Measurements from ENCODE around the gene PAX8. TPM values are rescaled to one million over a fixed set of nuclear protein-coding genes. Genes with fewer than 3 reads are reported as not detected.

Gene PAX8
- polyA plus RNA-seq, 1 experiment = 1.6 TPM

DNA sequence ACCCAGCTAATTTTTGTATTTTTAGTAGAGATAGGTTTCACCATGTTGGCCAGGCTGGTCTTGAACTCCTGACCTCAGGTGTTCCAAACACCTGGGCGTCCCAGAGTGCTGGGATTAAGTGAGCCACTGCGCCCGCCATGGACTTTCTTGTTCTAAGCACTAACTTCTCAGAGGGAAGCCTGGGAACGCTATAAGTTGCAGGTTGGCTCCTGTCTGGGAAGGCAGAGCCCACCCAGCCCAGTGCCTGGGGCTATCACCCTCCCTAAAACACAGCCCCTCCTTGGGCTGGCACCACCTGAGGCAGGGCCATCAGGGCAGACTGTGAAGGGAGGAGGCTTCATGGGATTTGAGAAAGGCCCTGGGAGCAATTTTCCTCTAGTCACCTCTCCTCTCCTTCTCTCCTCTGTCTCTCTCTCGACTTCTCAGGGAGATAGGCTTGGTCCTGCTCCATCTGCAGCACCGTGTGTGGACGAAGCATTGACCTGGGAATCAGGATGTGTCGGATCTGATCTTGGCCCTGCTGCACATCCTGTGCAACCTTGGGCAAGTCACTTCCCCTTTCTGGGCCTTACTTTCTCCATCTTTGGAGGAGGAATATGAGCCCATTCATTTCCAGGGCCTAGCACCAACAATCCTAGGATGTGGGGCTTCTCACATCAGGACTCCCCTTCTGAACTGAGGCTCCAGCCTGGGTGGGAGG, 94.0 kb downstream of the PAX8 start:
- H3K36me3 ChIP-seq (ENCODE audit: control insufficient read depth, insufficient read depth, low read length) = no peaks in the 10 kb centered on the region
- H3K4me3 ChIP-seq (ENCODE audit: low read depth, low read length) = no peak overlapping the region
- DNase-seq (ENCODE audit: low read depth) = no peak
- CTCF ChIA-PET = interaction anchor here (1.5 to 4.8 kb wide), 3 partner anchors 14 to 47 kb away, joined by 6 to 19 read pairs (median 8); no protein-coding TSS in a partner anchor
- no peaks in the 10 kb centered on the region for H3K27me3 ChIP-seq (ENCODE audit: control insufficient read depth, insufficient read depth, low read length)
- TF ChIP-seq CTCF (IDR thresholded peaks at IDR 0.05; ENCODE audit: insufficient read depth, low read depth, low read length) = no peak
- POLR2A ChIA-PET = no interaction called here

DNA sequence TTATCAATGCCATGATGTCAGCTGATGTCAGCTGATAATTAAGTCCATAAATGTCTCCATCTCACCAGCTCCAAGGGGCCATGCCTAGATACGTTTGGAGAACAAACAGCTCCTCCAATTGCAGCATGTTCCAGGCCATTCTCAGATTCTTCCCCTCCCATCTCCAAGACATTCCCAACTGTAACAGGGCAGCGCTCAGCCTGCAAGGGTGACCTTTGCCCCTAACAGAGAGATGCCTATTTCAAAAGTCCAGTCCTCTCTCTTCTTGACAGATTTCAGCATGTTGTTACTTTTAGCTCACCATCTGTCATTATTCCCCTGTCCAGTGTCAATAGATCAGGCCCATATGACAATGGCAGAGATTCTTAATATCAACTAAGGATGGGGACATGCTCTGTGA, 95.0 kb downstream of the PAX8 start:
- H3K4me3 ChIP-seq (ENCODE audit: low read depth, low read length) = no peak overlapping the region
- no peaks in the 10 kb centered on the region for H3K27me3 ChIP-seq (ENCODE audit: control insufficient read depth, insufficient read depth, low read length)
- no peaks in the 10 kb centered on the region for H3K36me3 ChIP-seq (ENCODE audit: control insufficient read depth, insufficient read depth, low read length)
- no peak for TF ChIP-seq CTCF (IDR thresholded peaks at IDR 0.05; ENCODE audit: insufficient read depth, low read depth, low read length)
- CTCF ChIA-PET = interaction anchor here (0.9 to 4.8 kb wide), 5 partner anchors 10 to 65 kb away, joined by 4 to 19 read pairs (median 6); no protein-coding TSS in a partner anchor
- POLR2A ChIA-PET = no interaction called here
- DNase-seq (ENCODE audit: low read depth) = no peak

GRCh38 chr2:113183264-113183663, 95.5 kb downstream of the PAX8 start:
- no peak for TF ChIP-seq CTCF (IDR thresholded peaks at IDR 0.05; ENCODE audit: insufficient read depth, low read depth, low read length)
- DNase-seq (ENCODE audit: low read depth) = no peak
- CTCF ChIA-PET = interaction anchor here (0.9 to 4.8 kb wide), 5 partner anchors 11 to 65 kb away, joined by 4 to 19 read pairs (median 6); no protein-coding TSS in a partner anchor
- POLR2A ChIA-PET = no interaction called here
- Histone ChIP-seq H3K36me3 (ENCODE audit: control insufficient read depth, insufficient read depth, low read length) (no peaks in the 10 kb centered on the region), H3K27me3 (ENCODE audit: control insufficient read depth, insufficient read depth, low read length) (no peaks in the 10 kb centered on the region), H3K4me3 (ENCODE audit: low read depth, low read length) (no peak overlapping the region)

DNA sequence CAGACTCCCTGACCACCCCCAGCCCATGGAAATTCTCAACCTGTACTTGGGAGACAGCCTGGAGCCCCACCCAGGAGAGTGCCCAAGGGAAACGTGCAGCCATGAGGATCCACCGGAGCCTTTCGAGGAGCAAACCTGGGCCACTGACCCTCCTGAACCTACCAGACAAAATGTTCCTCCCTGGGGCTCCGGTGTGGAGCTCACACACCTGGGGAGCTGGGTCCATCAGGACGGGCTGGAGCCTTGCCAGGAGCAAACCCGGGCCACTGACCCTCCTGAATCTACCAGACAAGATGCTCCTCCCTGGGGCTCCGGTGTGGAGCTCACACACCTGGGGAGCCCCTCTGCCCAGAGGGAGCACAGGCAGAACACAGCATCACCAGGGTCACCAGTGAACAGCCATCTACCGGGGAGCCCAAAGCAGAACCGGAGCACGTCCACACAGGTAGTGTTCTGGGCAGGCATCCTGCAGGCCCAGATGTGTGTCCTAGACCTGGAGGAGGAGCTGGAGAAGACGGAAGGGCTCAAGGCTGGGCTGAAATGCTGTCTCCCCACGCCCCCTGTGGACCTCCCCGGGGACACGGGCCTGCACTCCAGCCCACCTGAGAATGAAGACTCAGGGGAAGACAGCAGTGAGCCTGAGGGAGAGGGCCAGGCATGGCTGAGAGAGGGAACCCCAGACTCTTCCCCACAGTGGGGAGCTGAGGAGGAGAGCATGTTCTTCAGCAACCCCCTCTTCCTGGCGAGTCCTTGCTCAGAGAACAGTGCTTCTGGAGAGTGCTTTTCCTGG, 96.1 kb downstream of the PAX8 start:
- H3K36me3 ChIP-seq (ENCODE audit: control insufficient read depth, insufficient read depth, low read length) = no peaks in the 10 kb centered on the region
- CTCF ChIA-PET = interaction anchor here (0.9 to 4.8 kb wide), 4 partner anchors 11 to 66 kb away, joined by 4 to 19 read pairs (median 6); no protein-coding TSS in a partner anchor
- no peak overlapping the region for H3K4me3 ChIP-seq (ENCODE audit: low read depth, low read length)
- no peak for DNase-seq (ENCODE audit: low read depth)
- TF ChIP-seq CTCF (IDR thresholded peaks at IDR 0.05; ENCODE audit: insufficient read depth, low read depth, low read length) = no peak
- no peaks in the 10 kb centered on the region for H3K27me3 ChIP-seq (ENCODE audit: control insufficient read depth, insufficient read depth, low read length)
- POLR2A ChIA-PET = no interaction called here
